Spleen (tissue), 13 donors: ENCODE results near the gene IFNA10. TPM values are rescaled to one million over a fixed set of nuclear protein-coding genes. Genes with fewer than 3 reads are reported as not detected.
"Not testable (repeated sequence)": the region's sequence is repeated elsewhere in the genome, so short reads cannot be mapped to it uniquely, and the experiment has no call there.

ENCODE experiments used
- DNase-seq: peaks from one replicate; pipeline ENCODE4 v3.0.0-alpha.2; 2020
- H3K27ac ChIP-seq, 8 donors: fragments of 200-600 bp; sonication (generic) in 7 of 8; 1 replicate in 4 of 8; 2 replicates in 4 of 8; pipeline versions ENCODE4 v1.5.0 to v1.8.0; 2016 to 2021; ENCODE audit warnings: inconsistent platforms in 4 of 8, mild to moderate bottlenecking in 4 of 8, moderate library complexity in 1 of 8
- H3K27me3 ChIP-seq, 7 donors: fragments of 200-600 bp; sonication (generic) in 6 of 7; replicated peaks in 1 of 7; 1 replicate in 4 of 7; 2 replicates in 3 of 7; pipeline versions ENCODE4 v1.5.0 to v1.8.0; 2016 to 2021; ENCODE audit warnings: inconsistent platforms in 3 of 7, mild to moderate bottlenecking in 1 of 7
- H3K36me3 ChIP-seq, 6 donors: fragments of 200-600 bp; sonication (generic) in 5 of 6; 1 replicate in 4 of 6; 2 replicates in 2 of 6; pipeline versions ENCODE4 v1.5.0 to v1.8.0; 2016 to 2021; ENCODE audit warnings: inconsistent platforms in 2 of 6
- H3K4me1 ChIP-seq, 6 donors: fragments of 200-600 bp; sonication (generic) in 5 of 6; 1 replicate in 3 of 6; 2 replicates in 3 of 6; pipeline versions ENCODE4 v1.5.0 to v1.8.0; 2016 to 2021; ENCODE audit warnings: inconsistent platforms in 3 of 6
- H3K4me3 ChIP-seq, 8 donors: fragments of 200-600 bp; sonication (generic) in 7 of 8; 1 replicate in 4 of 8; 2 replicates in 4 of 8; pipeline versions ENCODE4 v1.5.0 to v1.8.0; 2016 to 2021; ENCODE audit warnings: inconsistent platforms in 4 of 8, mild to moderate bottlenecking in 4 of 8, moderate library complexity in 2 of 8
- H3K9me3 ChIP-seq, 8 donors: fragments of 200-600 bp; sonication (generic) in 7 of 8; 1 replicate in 4 of 8; 2 replicates in 4 of 8; pipeline versions ENCODE4 v1.5.0 to v1.8.0; 2016 to 2021; ENCODE audit warnings: inconsistent platforms in 4 of 8
- CTCF ChIP-seq, 11 experiments: fragments of 200-600 bp in 7 of 11; fragments of 450-650 bp in 4 of 11; sonication (generic) in 4 of 11; IDR thresholded peaks in 8 of 11; conservative IDR thresholded peaks in 3 of 11; 1 replicate in 7 of 11; 2 replicates in 4 of 11; pipeline versions ENCODE4 v1.4.0 to v1.8.0; 2016 to 2021; ENCODE audit warnings: antibody characterized with exemption in 11 of 11, inconsistent platforms in 4 of 11, mild to moderate bottlenecking in 1 of 11
- POLR2A ChIP-seq, 3 donors: fragments of 450-650 bp; IDR thresholded peaks; one replicate each; pipeline ENCODE4 v1.5.1; 2017; ENCODE audit warnings: antibody characterized with exemption in 3 of 3, mild to moderate bottlenecking in 1 of 3
- POLR2AphosphoS5 ChIP-seq, 3 donors: sonication (generic); formaldehyde crosslinking; IDR thresholded peaks; one replicate each; pipeline ENCODE4 v1.5.1; 2017; ENCODE audit warnings: antibody characterized with exemption in 3 of 3
- WGBS, 5 donors: extraction: QIAGEN DNeasy Blood & Tissue Kit in 3 of 5; methylation state at CpG; one replicate each; pipeline versions ENCODE4 v1.1.5 to v1.1.7; 2013 to 2018; 5-methylcytosine and 5-hydroxymethylcytosine counted together
- intact Hi-C: fragments of 100-400 bp; cut with DNase I; formaldehyde crosslinking; loops from one replicate; pipeline ENCODE4 v1.15.0; 2023; ENCODE audit warnings: low total_unique reads
- long read RNA-seq, 2 donors: transcript quantifications; one replicate each; lab custom pipeline, GENCODE V29; 2026
- polyA plus RNA-seq, 3 donors: library from polyadenylated mRNA; stranded (reverse); fragments of 200-250 nt; gene quantifications; one replicate each; pipeline ENCODE4 v1.2.1, GENCODE V29; 2013
- total RNA-seq, 7 donors: library from RNA; depleted of rRNA in 3 of 7; stranded (reverse); fragments of >200 nt in 3 of 7; fragmentation: NEBNext Ultra II Directional in 4 of 7; extraction: Animal tissue kit (Norgen Biotek cat#: 25700) in 4 of 7; gene quantifications; one replicate each; pipeline versions ENCODE4 v1.1.0 to v1.2.1, GENCODE V29; 2016 to 2021
- donor health status: healthy with polysubstance abuse.
- donor health status: DM: no; HTN: no; CAD: no; lungs with moderate emphysema.
- donor health status: DM: no; HTN: no; CAD: no.
- donor health status: Bipolar disorder and iron deficiency.
- donor health status: healthy.
- donor health status: DM: no; HTN: no; CAD: no.
- donor health status: DM: yes; HTN: yes; CAD: no.

Gene IFNA10
- not detected for total RNA-seq
- not detected for polyA plus RNA-seq
- long read RNA-seq, donor 1, result 0 reads
- long read RNA-seq, donor 2, result 0 reads

GRCh38 chr9:21207043-21207442, at the start of gene IFNA10:
Gene IFNA10 (minus strand): TSS chr9:21207143. CDS start chr9:21207097, 46 bp downstream.
- H3K27me3 ChIP-seq, H3K4me3 ChIP-seq, H3K27ac ChIP-seq, H3K4me1 ChIP-seq, DNase-seq, H3K9me3 ChIP-seq, H3K36me3 ChIP-seq, intact Hi-C loops: not testable (repeated sequence)
- 80 to 95% (median 91%) methylated on average over 3 of the region's 3 CpGs for WGBS, 5 donors

- Histone ChIP-seq H3K27me3 (peaks cover 0 to 8% (median 0%) of the 10 kb centered on the region in 7 donors), H3K36me3 (no peaks in the 10 kb centered on the region), H3K9me3 (no peaks in the 10 kb centered on the region), H3K4me3 (no peak overlapping the region), H3K27ac (no peak overlapping the region), H3K4me1 (peaks cover 5 to 33% (median 12%) of the 10 kb centered on the region in 6 donors)
- no peak for DNase-seq
- intact Hi-C loops, result no loop called here
- TF ChIP-seq POLR2A (IDR thresholded peaks at IDR 0.05) (no peak), POLR2AphosphoS5 (IDR thresholded peaks at IDR 0.05) (no peak), CTCF (IDR thresholded peaks at IDR 0.05 in 8 of 11, conservative IDR thresholded peaks at IDR 0.05 in 3 of 11) (no peak)
- WGBS, 5 donors, result 57 to 63% (median 60%) methylated on average over 5 of the region's 5 CpGs
These were observed 48.7 kb upstream of the IFNA10 start for GRCh38 chr9:21255538-21256212.

- DNase-seq, result peak; percentile 67
- Histone ChIP-seq H3K4me1 (peaks cover 5 to 33% (median 12%) of the 10 kb centered on the region in 6 donors), H3K36me3 (no peaks in the 10 kb centered on the region), H3K27ac (peak overlapping the region in 2 of 8 donors; percentile 19 to 39), H3K27me3 (peaks cover 0 to 18% (median 0%) of the 10 kb centered on the region in 7 donors), H3K9me3 (no peaks in the 10 kb centered on the region), H3K4me3 (no peak overlapping the region)
- TF ChIP-seq POLR2A (IDR thresholded peaks at IDR 0.05), result no peak
- peak in 8 of 11 experiments; percentile 35 to 64 (median 49) for TF ChIP-seq CTCF (IDR thresholded peaks at IDR 0.05 in 8 of 11, conservative IDR thresholded peaks at IDR 0.05 in 3 of 11)
- intact Hi-C loops, result no loop called here
- 0 to 2% (median 0%) methylated on average over 3 of the region's 3 CpGs for WGBS, 5 donors
These were observed 46.0 kb upstream of the IFNA10 start for GRCh38 chr9:21252721-21253547.

- no peaks in the 10 kb centered on the region for H3K36me3 ChIP-seq
These were observed 44.7 kb upstream of the IFNA10 start for GRCh38 chr9:21251638-21252037.

GRCh38 chr9:21251190-21251589, 44.2 kb upstream of the IFNA10 start:
- intact Hi-C loops, result no loop called here
- no peaks in the 10 kb centered on the region for H3K36me3 ChIP-seq
- H3K4me3 ChIP-seq, result no peak overlapping the region
- DNase-seq, result no peak
- peaks cover 5 to 33% (median 12%) of the 10 kb centered on the region in 6 donors for H3K4me1 ChIP-seq
- WGBS, 5 donors, result 35 to 72% (median 55%) methylated on average over 1 of the region's 1 CpG
- no peaks in the 10 kb centered on the region for H3K9me3 ChIP-seq
- TF ChIP-seq CTCF (IDR thresholded peaks at IDR 0.05 in 8 of 11, conservative IDR thresholded peaks at IDR 0.05 in 3 of 11), result no peak
- TF ChIP-seq POLR2A (IDR thresholded peaks at IDR 0.05), result no peak
- TF ChIP-seq POLR2AphosphoS5 (IDR thresholded peaks at IDR 0.05), result no peak
- H3K27me3 ChIP-seq, result peaks cover 0 to 21% (median 0%) of the 10 kb centered on the region in 7 donors
- H3K27ac ChIP-seq, result no peak overlapping the region

More at GRCh38 chr9:21251638-21252037, 44.7 kb upstream of the IFNA10 start:
- H3K4me3 ChIP-seq, result no peak overlapping the region
- no peaks in the 10 kb centered on the region for H3K9me3 ChIP-seq
- WGBS, 5 donors, result 78 to 86% (median 84%) methylated on average over 4 of the region's 4 CpGs
- no peak for TF ChIP-seq POLR2AphosphoS5 (IDR thresholded peaks at IDR 0.05)
- H3K4me1 ChIP-seq, result peaks cover 5 to 33% (median 12%) of the 10 kb centered on the region in 6 donors
- intact Hi-C loops, result no loop called here
- peaks cover 0 to 21% (median 0%) of the 10 kb centered on the region in 7 donors for H3K27me3 ChIP-seq
- H3K27ac ChIP-seq, result no peak overlapping the region
- DNase-seq, result no peak
